ENCODE data around the gene SYNGR4.

SYNGR4 gene

GRCh38 chr19:48397263-48398101 lies 33.3 kb downstream of the SYNGR4 start:
- no peak for DNase-seq

- peak; percentile 57 for DNase-seq
Measured at GRCh38 chr19:48398102-48398374, 33.9 kb downstream of the SYNGR4 start.

DNA sequence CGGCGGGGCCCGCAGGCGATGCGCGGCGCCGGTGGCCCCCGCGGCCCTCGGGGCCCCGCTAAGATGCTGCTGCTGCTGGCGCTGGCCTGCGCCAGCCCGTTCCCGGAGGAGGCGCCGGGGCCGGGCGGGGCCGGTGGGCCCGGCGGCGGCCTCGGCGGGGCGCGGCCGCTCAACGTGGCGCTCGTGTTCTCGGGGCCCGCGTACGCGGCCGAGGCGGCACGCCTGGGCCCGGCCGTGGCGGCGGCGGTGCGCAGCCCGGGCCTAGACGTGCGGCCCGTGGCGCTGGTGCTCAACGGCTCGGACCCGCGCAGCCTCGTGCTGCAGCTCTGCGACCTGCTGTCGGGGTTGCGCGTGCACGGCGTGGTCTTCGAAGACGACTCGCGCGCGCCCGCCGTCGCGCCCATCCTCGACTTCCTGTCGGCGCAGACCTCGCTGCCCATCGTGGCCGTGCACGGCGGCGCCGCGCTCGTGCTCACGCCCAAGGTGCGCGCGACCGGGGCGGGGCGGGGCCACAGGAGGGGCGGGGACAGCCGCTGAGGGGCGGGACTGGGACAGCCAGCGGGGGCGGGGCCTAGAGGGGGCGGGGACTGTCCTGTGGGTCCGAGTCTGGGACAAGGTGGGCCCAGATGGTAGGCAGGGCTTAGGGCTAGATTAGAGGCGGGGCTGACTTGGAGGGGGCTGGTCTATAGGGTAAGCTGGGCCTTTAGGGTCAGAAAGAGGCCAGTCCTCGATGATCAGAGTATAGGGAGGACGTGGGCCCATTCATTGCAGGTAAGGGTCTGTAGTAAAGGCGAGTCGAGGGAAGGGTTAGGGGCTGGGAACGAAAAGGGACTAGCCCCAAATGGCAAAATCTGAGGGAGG lies 34.4 kb downstream of the SYNGR4 start:
- peak; percentile 95 for DNase-seq

DNA sequence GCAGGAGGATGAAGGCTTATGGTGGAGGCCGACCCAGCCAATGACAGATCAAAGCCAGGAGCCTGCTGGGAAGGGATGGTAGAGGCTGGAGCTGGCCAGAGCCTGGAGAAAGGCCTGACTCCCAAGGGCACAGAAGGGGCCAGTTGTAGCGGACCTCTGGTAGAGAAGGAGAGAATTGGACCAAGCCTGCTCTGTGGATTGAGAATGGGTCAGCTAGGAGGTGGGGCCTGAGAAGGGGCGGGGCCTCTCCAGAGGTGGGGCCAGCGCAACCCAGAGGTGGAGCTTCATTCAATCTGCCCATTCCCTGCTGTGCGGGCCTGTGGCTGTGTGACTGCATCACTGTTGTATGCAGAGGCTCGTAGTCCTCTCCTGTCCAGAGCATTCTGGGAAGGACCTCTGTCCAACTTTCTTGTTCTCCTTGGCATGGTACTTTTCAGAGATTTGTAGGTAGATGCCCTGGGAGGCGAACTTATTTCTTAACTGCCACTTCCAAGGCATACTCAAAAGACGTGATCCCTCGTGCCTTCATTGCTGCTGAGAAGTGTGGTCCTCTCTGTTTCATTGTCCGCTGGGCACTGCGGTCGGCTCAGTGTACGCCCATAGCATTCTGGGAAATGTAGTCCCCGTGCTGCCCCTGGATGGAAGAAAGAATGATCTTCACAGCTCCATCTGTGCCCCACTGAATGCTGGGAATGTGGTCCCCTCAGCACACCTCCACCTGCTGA lies 36.0 kb downstream of the SYNGR4 start:
- peak; percentile 78 for DNase-seq

GRCh38 chr19:48401287-48401686 lies 37.1 kb downstream of the SYNGR4 start:
- DNase-seq: no peak

GRCh38 chr19:48403606-48404005 lies 39.4 kb downstream of the SYNGR4 start:
- DNase-seq: peak; percentile 81

DNA sequence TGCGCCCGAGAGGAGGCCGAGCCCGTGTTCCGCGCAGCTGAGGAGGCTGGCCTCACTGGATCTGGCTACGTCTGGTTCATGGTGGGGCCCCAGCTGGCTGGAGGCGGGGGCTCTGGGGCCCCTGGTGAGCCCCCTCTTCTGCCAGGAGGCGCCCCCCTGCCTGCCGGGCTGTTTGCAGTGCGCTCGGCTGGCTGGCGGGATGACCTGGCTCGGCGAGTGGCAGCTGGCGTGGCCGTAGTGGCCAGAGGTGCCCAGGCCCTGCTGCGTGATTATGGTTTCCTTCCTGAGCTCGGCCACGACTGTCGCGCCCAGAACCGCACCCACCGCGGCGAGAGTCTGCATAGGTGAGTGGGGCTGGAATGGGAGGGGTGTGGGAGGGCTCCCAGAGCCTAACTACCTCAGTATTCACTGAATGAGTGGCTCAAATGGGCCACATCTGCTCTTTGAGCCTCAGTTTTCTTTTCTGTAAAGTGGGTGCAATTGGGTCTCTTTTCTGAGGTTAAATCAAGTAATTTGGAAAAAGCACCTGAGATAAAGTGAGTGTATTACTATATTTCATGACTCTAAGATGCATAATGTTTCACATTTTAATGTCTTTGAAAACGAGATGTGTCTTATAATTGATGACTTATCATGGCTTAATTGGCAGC lies 41.0 kb downstream of the SYNGR4 start:
- DNase-seq: no peak

GRCh38 chr19:48405850-48406249 lies 41.7 kb downstream of the SYNGR4 start:
- DNase-seq: no peak

- DNase-seq: no peak
Measured at GRCh38 chr19:48413879-48414587, 49.9 kb downstream of the SYNGR4 start.

DNA sequence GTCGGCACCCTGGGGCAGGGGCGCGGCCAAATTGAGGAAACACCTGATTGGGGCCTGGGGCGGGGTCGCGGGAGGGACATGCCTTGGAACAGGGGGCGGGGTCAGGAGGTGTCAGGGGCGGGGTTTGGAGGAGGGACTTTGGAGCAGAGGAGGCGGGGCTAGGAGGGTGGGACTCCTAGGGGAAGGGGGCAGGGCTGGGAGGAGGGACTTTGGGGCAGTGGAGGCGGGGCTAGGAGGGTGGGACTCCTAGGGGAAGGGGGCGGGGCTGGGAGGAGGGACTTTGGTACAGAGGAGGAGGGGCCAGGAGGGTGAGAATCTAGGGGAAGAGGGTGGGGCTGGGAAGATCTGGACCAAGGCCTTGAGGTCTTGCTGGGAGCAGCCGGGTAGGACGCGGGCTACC lies 51.2 kb downstream of the SYNGR4 start:
- DNase-seq: peak; percentile 89

GRCh38 chr19:48415806-48416221 lies 51.6 kb downstream of the SYNGR4 start:
- no peak for DNase-seq

DNA sequence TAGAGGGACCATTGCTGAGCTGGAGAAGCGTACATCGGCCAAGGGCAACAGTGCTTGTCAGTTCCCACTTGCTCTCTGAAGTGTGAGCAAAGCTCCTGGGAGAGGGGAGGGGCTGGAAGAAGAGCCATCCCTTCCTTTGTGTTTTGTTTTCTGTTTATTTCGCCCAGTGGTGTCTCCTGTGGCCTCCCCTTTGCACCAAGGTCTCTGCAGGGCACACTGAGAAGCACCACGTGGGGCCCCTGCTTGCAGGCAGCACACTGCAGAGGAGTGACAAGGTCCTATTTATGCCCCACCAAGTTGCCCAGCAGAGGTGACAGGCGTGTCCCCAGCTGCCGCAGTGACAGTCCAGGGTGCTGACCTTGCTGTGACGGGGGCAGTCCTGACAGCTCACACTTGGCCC lies 53.3 kb downstream of the SYNGR4 start:
- no peak for DNase-seq

- peak; percentile 74 for DNase-seq
Measured at GRCh38 chr19:48418317-48419064, 54.3 kb downstream of the SYNGR4 start.

GRCh38 chr19:48419158-48419920 lies 55.2 kb downstream of the SYNGR4 start:
- DNase-seq: peak; percentile 56

DNA sequence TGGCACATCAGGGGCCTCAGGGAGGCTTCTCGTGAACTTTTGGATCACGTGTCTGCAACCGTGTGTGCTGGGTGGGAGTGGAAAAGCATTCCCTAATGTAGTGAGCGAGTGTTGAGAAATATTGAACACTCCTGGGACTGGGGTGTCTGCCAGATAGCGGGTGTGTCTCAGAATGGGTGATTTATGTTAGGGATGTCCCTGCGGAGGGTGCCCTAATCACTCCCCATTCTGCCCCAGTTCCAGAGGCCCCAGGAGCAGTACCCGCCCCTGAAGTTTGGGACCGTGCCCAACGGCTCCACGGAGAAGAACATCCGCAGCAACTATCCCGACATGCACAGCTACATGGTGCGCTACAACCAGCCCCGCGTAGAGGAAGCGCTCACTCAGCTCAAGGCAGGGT lies 57.4 kb downstream of the SYNGR4 start:
- DNase-seq: no peak

GRCh38 chr19:48424694-48425219 lies 60.6 kb downstream of the SYNGR4 start:
- DNase-seq: peak; percentile 79
